SK-N-MC (cell line): ENCODE results near the gene L3MBTL4.

ENCODE experiments used
- EZH2 ChIP-seq: fragments of 200-600 bp; sonication (generic); IDR thresholded peaks from one replicate; pipeline ENCODE4 v1.6.1; 2017; ENCODE audit warnings: antibody characterized with exemption
- FOXP2 ChIP-seq: optimal IDR thresholded peaks from 2 replicates; pipeline ENCODE3; 2011; ENCODE audit warnings: mild to moderate bottlenecking, moderate library complexity; ENCODE audit not compliant: insufficient read depth; ENCODE audit errors: extremely low read length, control extremely low read depth
- POLR2AphosphoS5 ChIP-seq: IDR thresholded peaks from 2 replicates; pipeline ENCODE4 v1.6.1; 2012; ENCODE audit warnings: mild to moderate bottlenecking, low read depth, low read length, borderline replicate concordance

DNA sequence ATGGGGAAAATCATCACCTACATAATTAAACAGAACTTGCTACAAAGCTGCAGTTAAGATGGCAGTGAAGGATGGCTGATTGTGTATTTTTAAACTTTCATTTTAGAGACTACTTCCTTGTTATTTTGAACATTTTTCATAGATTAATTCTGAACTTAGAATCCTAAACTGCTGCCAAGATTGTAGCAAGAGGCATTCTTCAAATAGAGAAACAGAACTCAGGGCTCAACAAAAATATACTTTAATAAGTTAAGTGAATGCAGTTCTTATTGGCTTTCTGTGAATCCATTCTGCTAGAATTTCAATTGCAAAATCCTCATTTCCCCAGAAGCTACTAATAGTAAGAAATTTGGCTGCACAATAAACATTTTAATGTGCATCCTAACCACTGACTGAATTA lies 160.3 kb downstream of the L3MBTL4 start:
- no peak for TF ChIP-seq POLR2AphosphoS5
- no peak for TF ChIP-seq EZH2
- TF ChIP-seq FOXP2, result no peak
